ENCODE results near the gene UBP1. TPM values are rescaled to one million over a fixed set of nuclear protein-coding genes. Genes with fewer than 3 reads are reported as not detected.
A peak's percentile ranks its signal among the peaks of the same experiment; 100 is the strongest.
"Not testable (repeated sequence)": the region's sequence is repeated elsewhere in the genome, so short reads cannot be mapped to it uniquely, and the experiment has no call there.

UBP1 gene
- total RNA-seq, 1 donor from 2014 or later = 74.1 TPM

GRCh38 chr3:33456756-33457155 lies 16.6 kb upstream of the UBP1 start:
- Mint-ChIP-seq H3K27ac (no peak overlapping the region), H3K4me3 (no peak overlapping the region), H3K27me3 (ENCODE audit: insufficient read depth, low read depth) (no peaks in the 10 kb centered on the region), H3K9me3 (peaks cover 7% of the 10 kb centered on the region), H3K4me1 (no peaks in the 10 kb centered on the region), H3K36me3 (peaks cover 28% of the 10 kb centered on the region)
- no peaks in the 10 kb centered on the region for H3K4me1 ChIP-seq
- no peaks in the 10 kb centered on the region for H3K36me3 ChIP-seq
- no peak overlapping the region for H3K4me2 ChIP-seq
- H3F3A ChIP-seq (ENCODE audit: low read depth) = no peaks in the 10 kb centered on the region
- no peak overlapping the region for H3K9ac ChIP-seq
- TF ChIP-seq EZH2phosphoT487 (IDR thresholded peaks at IDR 0.05) (no peak), EZH2 (IDR thresholded peaks at IDR 0.05) (no peak), CTCF (IDR thresholded peaks at IDR 0.05) (no peak)
- no peaks in the 10 kb centered on the region for H3K27me3 ChIP-seq
- no peak overlapping the region for H3K27ac ChIP-seq
- no peak overlapping the region for H3K4me3 ChIP-seq
- DNase-seq (ENCODE audit: low spot score) = no peak
- H4K20me1 ChIP-seq (ENCODE audit: low read depth) = no peaks in the 10 kb centered on the region
- H3K79me2 ChIP-seq (ENCODE audit: low read depth) = no peaks in the 10 kb centered on the region
- no peak overlapping the region for H2AFZ ChIP-seq (replicated peaks)
- peaks cover 17% of the 10 kb centered on the region for H3K9me3 ChIP-seq (ENCODE audit: low read depth)

- H2AFZ ChIP-seq (replicated peaks) = no peak overlapping the region
- peaks cover 7% of the 10 kb centered on the region for H3K9me3 Mint-ChIP-seq
- DNase-seq (ENCODE audit: low spot score) = no peak
- H3K9me3 ChIP-seq (ENCODE audit: low read depth) = no peaks in the 10 kb centered on the region
- H3K4me1 ChIP-seq = no peaks in the 10 kb centered on the region
- peaks cover 10% of the 10 kb centered on the region for H3K4me1 Mint-ChIP-seq
- H3K9ac ChIP-seq = no peak overlapping the region
- H3K79me2 ChIP-seq (ENCODE audit: low read depth) = peaks cover 12% of the 10 kb centered on the region
- no peaks in the 10 kb centered on the region for H3K27me3 Mint-ChIP-seq (ENCODE audit: insufficient read depth, low read depth)
- H3K36me3 Mint-ChIP-seq = peaks cover 36% of the 10 kb centered on the region
- H4K20me1 ChIP-seq (ENCODE audit: low read depth) = no peaks in the 10 kb centered on the region
- H3K27me3 ChIP-seq = no peaks in the 10 kb centered on the region
- TF ChIP-seq EZH2phosphoT487 (IDR thresholded peaks at IDR 0.05) (no peak), CTCF (IDR thresholded peaks at IDR 0.05) (no peak), EZH2 (IDR thresholded peaks at IDR 0.05) (no peak)
- no peaks in the 10 kb centered on the region for H3F3A ChIP-seq (ENCODE audit: low read depth)
- H3K4me3 Mint-ChIP-seq = no peak overlapping the region
- H3K4me3 ChIP-seq = no peak overlapping the region
- no peak overlapping the region for H3K27ac Mint-ChIP-seq
- no peak overlapping the region for H3K4me2 ChIP-seq
- no peak overlapping the region for H3K27ac ChIP-seq
- H3K36me3 ChIP-seq = no peaks in the 10 kb centered on the region
Measured at GRCh38 chr3:33453331-33453761, 13.1 kb upstream of the UBP1 start.

- not testable (repeated sequence) for H3K4me1 ChIP-seq; H3K9me3 ChIP-seq (ENCODE audit: low read depth); DNase-seq (ENCODE audit: low spot score); H3K27ac ChIP-seq; H3K4me2 ChIP-seq; H4K20me1 ChIP-seq (ENCODE audit: low read depth); H3K27me3 ChIP-seq; H2AFZ ChIP-seq (replicated peaks); H3K36me3 ChIP-seq; H3F3A ChIP-seq (ENCODE audit: low read depth); H3K9me3 Mint-ChIP-seq; H3K27me3 Mint-ChIP-seq (ENCODE audit: insufficient read depth, low read depth); H3K27ac Mint-ChIP-seq; H3K9ac ChIP-seq; H3K4me3 Mint-ChIP-seq; H3K4me3 ChIP-seq
- H3K36me3 Mint-ChIP-seq = peaks cover 36% of the 10 kb centered on the region
- peaks cover 24% of the 10 kb centered on the region for H3K79me2 ChIP-seq (ENCODE audit: low read depth)
- peaks cover 20% of the 10 kb centered on the region for H3K4me1 Mint-ChIP-seq
Measured at GRCh38 chr3:33451994-33452393, 11.8 kb upstream of the UBP1 start.

- Mint-ChIP-seq H3K36me3 (peaks cover 12% of the 10 kb centered on the region), H3K4me1 (peaks cover 20% of the 10 kb centered on the region), H3K27ac (peak overlapping the region; percentile 74), H3K27me3 (ENCODE audit: insufficient read depth, low read depth) (no peaks in the 10 kb centered on the region), H3K9me3 (no peaks in the 10 kb centered on the region), H3K4me3 (peak overlapping the region; percentile 97)
- peak overlapping the region; percentile 61 for H2AFZ ChIP-seq (replicated peaks)
- no peak overlapping the region for H3K27ac ChIP-seq
- no peaks in the 10 kb centered on the region for H3K9me3 ChIP-seq (ENCODE audit: low read depth)
- H3K4me1 ChIP-seq = no peaks in the 10 kb centered on the region
- peak overlapping the region; percentile 84 for H3K4me3 ChIP-seq
- no peaks in the 10 kb centered on the region for H3K27me3 ChIP-seq
- H3F3A ChIP-seq (ENCODE audit: low read depth) = peaks cover 9% of the 10 kb centered on the region
- TF ChIP-seq EZH2 (IDR thresholded peaks at IDR 0.05) (no peak), CTCF (IDR thresholded peaks at IDR 0.05) (no peak), EZH2phosphoT487 (IDR thresholded peaks at IDR 0.05) (no peak)
- peaks cover 4% of the 10 kb centered on the region for H4K20me1 ChIP-seq (ENCODE audit: low read depth)
- H3K4me2 ChIP-seq = peak overlapping the region; percentile 80
- no peaks in the 10 kb centered on the region for H3K36me3 ChIP-seq
- DNase-seq (ENCODE audit: low spot score) = peak; percentile 18
- H3K79me2 ChIP-seq (ENCODE audit: low read depth) = peaks cover 29% of the 10 kb centered on the region
- H3K9ac ChIP-seq = no peak overlapping the region
Measured at GRCh38 chr3:33447958-33448357, 7.8 kb upstream of the UBP1 start.

- peak overlapping the region; percentile 40 for H3K9ac ChIP-seq
Measured at GRCh38 chr3:33447256-33447625, 7.0 kb upstream of the UBP1 start.

More at GRCh38 chr3:33447256-33447625, 7.0 kb upstream of the UBP1 start:
- H3F3A ChIP-seq (ENCODE audit: low read depth); H3K27me3 Mint-ChIP-seq (ENCODE audit: insufficient read depth, low read depth); H3K36me3 Mint-ChIP-seq; H3K36me3 ChIP-seq; H3K4me1 ChIP-seq; H3K27me3 ChIP-seq; H3K9me3 ChIP-seq (ENCODE audit: low read depth); H4K20me1 ChIP-seq (ENCODE audit: low read depth); H3K27ac ChIP-seq; H3K9me3 Mint-ChIP-seq: not testable (repeated sequence)
- Histone ChIP-seq H3K4me2 (peak overlapping the region; percentile 80), H2AFZ (replicated peaks) (peak overlapping the region; percentile 61), H3K79me2 (ENCODE audit: low read depth) (peaks cover 29% of the 10 kb centered on the region), H3K4me3 (peak overlapping the region; percentile 84)
- H3K4me1 Mint-ChIP-seq = peaks cover 21% of the 10 kb centered on the region
- peak overlapping the region; percentile 87 for H3K27ac Mint-ChIP-seq
- DNase-seq (ENCODE audit: low spot score) = peak; percentile 44
- H3K4me3 Mint-ChIP-seq = peak overlapping the region; percentile 97
